ENCODE results near the gene TICAM1. TPM values are rescaled to one million over a fixed set of nuclear protein-coding genes. Genes with fewer than 3 reads are reported as not detected.

TICAM1 gene
- total RNA-seq, 1 experiment from 2014 or later = 0.48 TPM

DNA sequence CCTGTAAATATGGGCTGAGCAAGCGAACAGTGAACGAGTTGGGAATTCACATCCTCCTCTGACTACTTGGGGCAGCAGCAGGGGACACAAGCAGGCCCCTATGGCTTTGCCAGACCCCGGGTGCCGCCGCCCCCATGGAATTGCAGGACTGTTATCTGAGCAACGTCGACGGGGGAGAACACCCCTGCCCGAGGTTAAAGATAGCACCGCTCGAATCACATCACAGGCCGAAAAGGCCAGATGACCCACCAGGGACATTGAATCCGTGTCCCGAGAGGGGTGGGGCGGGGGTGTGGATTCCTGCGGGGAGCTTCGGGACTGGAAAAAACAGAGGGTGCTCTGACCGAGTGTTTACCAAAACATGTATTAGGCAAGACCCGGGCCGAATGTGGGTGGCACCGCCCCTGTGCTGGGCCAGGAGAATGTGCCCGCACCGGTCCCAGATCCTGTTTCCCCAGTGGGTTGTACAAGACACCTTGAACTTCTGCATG, 30.9 kb downstream of the TICAM1 start:
- Histone ChIP-seq H3K9ac (ENCODE audit: extremely low read depth, insufficient read length, low read length) (no peak overlapping the region), H2BK120ac (ENCODE audit: low read depth, low read length, poor library complexity, severe bottlenecking) (no peak overlapping the region), H3K56ac (ENCODE audit: insufficient read length, low read depth, low read length) (no peak overlapping the region), H3T11ph (ENCODE audit: low read length) (no peak overlapping the region), H3K4ac (ENCODE audit: low read depth, low read length) (no peak overlapping the region), H3K23me2 (ENCODE audit: insufficient read length, low read depth, low read length, poor library complexity, severe bottlenecking) (no peaks in the 10 kb centered on the region), H3K27me3 (ENCODE audit: insufficient read depth, low read length) (no peaks in the 10 kb centered on the region), H4K20me1 (ENCODE audit: control insufficient read depth, insufficient read depth, insufficient read length) (no peaks in the 10 kb centered on the region), H3K18ac (ENCODE audit: insufficient read length, low read depth, low read length) (no peak overlapping the region), H2BK5ac (ENCODE audit: insufficient read length, low read length) (no peak overlapping the region), H2AFZ (ENCODE audit: low read length) (no peak overlapping the region), H2BK20ac (ENCODE audit: low read depth, low read length, poor library complexity, severe bottlenecking) (no peak overlapping the region), H3K9me3 (ENCODE audit: control insufficient read depth, low read depth, low read length) (no peaks in the 10 kb centered on the region), H3K79me2 (ENCODE audit: insufficient read depth, low read length) (no peaks in the 10 kb centered on the region), H3K79me1 (ENCODE audit: insufficient read depth, low read depth, low read length, poor library complexity, severe bottlenecking) (no peaks in the 10 kb centered on the region), H3K14ac (ENCODE audit: insufficient read depth, low read length) (no peak overlapping the region), H3K27ac (ENCODE audit: insufficient read length, low read depth, low read length) (no peak overlapping the region), H2AK5ac (ENCODE audit: insufficient read length, low read length) (no peak overlapping the region), H4K5ac (ENCODE audit: insufficient read length, low read depth, low read length) (no peak overlapping the region), H3K4me1 (ENCODE audit: insufficient read depth, low read length) (no peaks in the 10 kb centered on the region), H2BK15ac (ENCODE audit: low read depth, low read length) (no peak overlapping the region), H3K4me2 (ENCODE audit: insufficient read depth, insufficient read length, low read length) (no peak overlapping the region), H2BK12ac (ENCODE audit: insufficient read length, low read depth, low read length) (no peak overlapping the region), H4K8ac (replicated peaks; ENCODE audit: insufficient read length, low read depth, low read length) (no peak overlapping the region), H4K91ac (ENCODE audit: insufficient read length, low read depth, low read length) (no peak overlapping the region), H3K23ac (ENCODE audit: insufficient read length, low read depth, low read length) (no peak overlapping the region)
- no peak for DNase-seq
- Mint-ChIP-seq H3K4me1 (no peaks in the 10 kb centered on the region), H3K27me3 (ENCODE audit: low read depth) (no peaks in the 10 kb centered on the region), H3K36me3 (ENCODE audit: insufficient read depth in 1 of 3, low read depth in 3 of 3) (peaks cover 9 to 21% (median 13%) of the 10 kb centered on the region in 3 experiments; a peak in 6 of 7 replicates), H3K4me3 (no peak overlapping the region), H3K27ac (no peak overlapping the region), H3K9me3 (no peaks in the 10 kb centered on the region)
- TF ChIP-seq, protein P1, sequence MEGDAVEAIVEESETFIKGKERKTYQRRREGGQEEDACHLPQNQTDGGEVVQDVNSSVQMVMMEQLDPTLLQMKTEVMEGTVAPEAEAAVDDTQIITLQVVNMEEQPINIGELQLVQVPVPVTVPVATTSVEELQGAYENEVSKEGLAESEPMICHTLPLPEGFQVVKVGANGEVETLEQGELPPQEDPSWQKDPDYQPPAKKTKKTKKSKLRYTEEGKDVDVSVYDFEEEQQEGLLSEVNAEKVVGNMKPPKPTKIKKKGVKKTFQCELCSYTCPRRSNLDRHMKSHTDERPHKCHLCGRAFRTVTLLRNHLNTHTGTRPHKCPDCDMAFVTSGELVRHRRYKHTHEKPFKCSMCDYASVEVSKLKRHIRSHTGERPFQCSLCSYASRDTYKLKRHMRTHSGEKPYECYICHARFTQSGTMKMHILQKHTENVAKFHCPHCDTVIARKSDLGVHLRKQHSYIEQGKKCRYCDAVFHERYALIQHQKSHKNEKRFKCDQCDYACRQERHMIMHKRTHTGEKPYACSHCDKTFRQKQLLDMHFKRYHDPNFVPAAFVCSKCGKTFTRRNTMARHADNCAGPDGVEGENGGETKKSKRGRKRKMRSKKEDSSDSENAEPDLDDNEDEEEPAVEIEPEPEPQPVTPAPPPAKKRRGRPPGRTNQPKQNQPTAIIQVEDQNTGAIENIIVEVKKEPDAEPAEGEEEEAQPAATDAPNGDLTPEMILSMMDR (conservative IDR thresholded peaks at IDR 0.05) = no peak
- WGBS (ENCODE audit: extremely low coverage, insufficient read length, low lambda C conversion rate) = no CpG with 5 or more reads among the region's 23 CpGs
